Adrenal gland (tissue), 12 donors: ENCODE data around the gene HES3. TPM values are rescaled to one million over a fixed set of nuclear protein-coding genes. Genes with fewer than 3 reads are reported as not detected.

Source experiments
- DNase-seq, 7 donors: peaks; one replicate each; pipeline ENCODE4 v3.0.0-alpha.2; 2019 to 2020
- H3K27ac ChIP-seq, 5 donors: fragments of 200-600 bp; sonication (generic) in 4 of 5; 1 replicate in 3 of 5; 2 replicates in 2 of 5; pipeline versions ENCODE4 v1.5.1 to v1.8.0; 2016 to 2020; ENCODE audit warnings: mild to moderate bottlenecking in 1 of 5
- H3K27me3 ChIP-seq: fragments of 200-600 bp; 2 replicates; pipeline ENCODE4 v1.8.0; 2021
- H3K36me3 ChIP-seq, 2 donors: fragments of 200-600 bp; replicated peaks in 1 of 2; 1 replicate in 1 of 2; 2 replicates in 1 of 2; pipeline versions ENCODE4 v1.5.1 to v1.8.0; 2018 to 2022
- H3K4me1 ChIP-seq, 2 donors: fragments of 200-600 bp; replicated peaks in 1 of 2; 1 replicate in 1 of 2; 2 replicates in 1 of 2; pipeline versions ENCODE4 v1.5.1 to v1.8.0; 2018 to 2021
- H3K4me3 ChIP-seq, 4 donors: fragments of 200-600 bp; sonication (generic) in 3 of 4; one replicate each; pipeline ENCODE4 v1.5.1; 2016 to 2018
- H3K9me3 ChIP-seq, 3 donors: fragments of 200-600 bp; sonication (generic) in 1 of 3; replicated peaks in 1 of 3; 1 replicate in 2 of 3; 2 replicates in 1 of 3; pipeline versions ENCODE4 v1.5.1 to v1.8.0; 2016 to 2021
- CTCF ChIP-seq, 6 experiments: fragments of 450-650 bp in 4 of 6; fragments of 200-600 bp in 2 of 6; sonication (generic) in 1 of 6; IDR thresholded peaks; 1 replicate in 5 of 6; 2 replicates in 1 of 6; pipeline versions ENCODE4 v1.5.1 to v1.8.0; 2016 to 2021; ENCODE audit warnings: antibody characterized with exemption in 6 of 6, mild to moderate bottlenecking in 2 of 6, moderate library complexity in 1 of 6
- POLR2A ChIP-seq, 2 donors: fragments of 450-650 bp; IDR thresholded peaks; one replicate each; pipeline ENCODE4 v1.6.1; 2017; ENCODE audit warnings: antibody characterized with exemption in 2 of 2, mild to moderate bottlenecking in 2 of 2, moderate library complexity in 1 of 2
- WGBS, 4 donors: extraction: QIAGEN DNeasy Blood & Tissue Kit in 2 of 4; methylation state at CpG; one replicate each; pipeline versions ENCODE4 v1.1.5 to v1.1.7; 2013 to 2017; 5-methylcytosine and 5-hydroxymethylcytosine counted together
- intact Hi-C, 2 donors: fragments of 100-400 bp; cut with DNase I; formaldehyde crosslinking; loops; one replicate each; pipeline versions ENCODE4 v1.14.1 to v1.15.0; 2022 to 2023
- polyA plus RNA-seq, 3 donors: library from polyadenylated mRNA; stranded (reverse); fragments of 200-250 nt in 2 of 3; fragments of 350-450 nt in 1 of 3; fragmentation: Illumina TruSeq in 1 of 3; extraction: RNeasy Lipid Tissue Mini Kit (QIAGEN cat#74804) in 1 of 3; gene quantifications; one replicate each; pipeline ENCODE4 v1.2.3, GENCODE V29; 2013 to 2014
- total RNA-seq, 9 donors: library from RNA; depleted of rRNA in 4 of 9; stranded (reverse); fragments of >200 nt in 4 of 9; fragments of 120-200 nt in 1 of 9; fragmentation: NEBNext Ultra II Directional in 1 of 9; extraction: Animal tissue kit (Norgen Biotek cat#: 25700) in 1 of 9; gene quantifications; one replicate each; pipeline versions ENCODE4 v1.1.0 to v1.2.4, GENCODE V29; 2013 to 2023
- donor health status: healthy with polysubstance abuse.
- donor health status: Bipolar disorder and iron deficiency.
- donor health status: DM: yes; HTN: yes; CAD: no.
- donor health status: DM: no; HTN: no; CAD: no.
- donor health status: DM: no; HTN: no; CAD: no.
- donor health status: DM: yes; HTN: yes; CAD: no.

Gene HES3
- total and polyA plus RNA-seq, 12 donors: not detected

GRCh38 chr1:6272452-6272851 lies 28.5 kb downstream of the HES3 start:
- Histone ChIP-seq H3K4me3 (no peak overlapping the region), H3K4me1 (peaks cover 0 to 11% of the 10 kb centered on the region in 2 donors), H3K27ac (peak overlapping the region in 1 of 5 donors; percentile 57), H3K36me3 (no peaks in the 10 kb centered on the region), H3K27me3 (no peaks in the 10 kb centered on the region), H3K9me3 (no peaks in the 10 kb centered on the region)
- intact Hi-C loops: no loop called here
- no peak for TF ChIP-seq CTCF (IDR thresholded peaks at IDR 0.05)
- no peak for TF ChIP-seq POLR2A (IDR thresholded peaks at IDR 0.05)
- no peak for DNase-seq
- WGBS, 4 donors: 83 to 95% (median 87%) methylated on average over 4 to 9 of the region's 9 CpGs

- Histone ChIP-seq H3K9me3 (no peaks in the 10 kb centered on the region), H3K4me3 (no peak overlapping the region), H3K4me1 (peaks cover 0 to 11% of the 10 kb centered on the region in 2 donors), H3K27ac (peak overlapping the region in 1 of 5 donors; percentile 57), H3K27me3 (no peaks in the 10 kb centered on the region), H3K36me3 (no peaks in the 10 kb centered on the region)
- TF ChIP-seq CTCF (IDR thresholded peaks at IDR 0.05): no peak
- no peak for TF ChIP-seq POLR2A (IDR thresholded peaks at IDR 0.05)
- intact Hi-C loops: no loop called here
- no peak for DNase-seq
- WGBS, 4 donors: 85 to 90% (median 87%) methylated on average over 5 to 6 of the region's 6 CpGs
These were observed 28.9 kb downstream of the HES3 start for GRCh38 chr1:6272868-6273267.

- TF ChIP-seq POLR2A (IDR thresholded peaks at IDR 0.05): no peak
- TF ChIP-seq CTCF (IDR thresholded peaks at IDR 0.05): no peak
- Histone ChIP-seq H3K9me3 (no peaks in the 10 kb centered on the region), H3K36me3 (no peaks in the 10 kb centered on the region), H3K4me1 (peaks cover 0 to 11% of the 10 kb centered on the region in 2 donors), H3K27ac (peak overlapping the region in 1 of 5 donors; percentile 57), H3K4me3 (no peak overlapping the region), H3K27me3 (no peaks in the 10 kb centered on the region)
- 87 to 91% (median 90%) methylated on average over 18 to 19 of the region's 19 CpGs for WGBS, 4 donors
- peak in 1 of 7 donors; percentile 81 for DNase-seq
- intact Hi-C loops: no loop called here
These were observed 29.5 kb downstream of the HES3 start for GRCh38 chr1:6273380-6273891.

GRCh38 chr1:6274102-6274501 lies 30.1 kb downstream of the HES3 start:
- no peak for DNase-seq
- 94 to 97% (median 96%) methylated on average over 7 to 11 of the region's 11 CpGs for WGBS, 4 donors
- no peaks in the 10 kb centered on the region for H3K9me3 ChIP-seq
- H3K27me3 ChIP-seq: no peaks in the 10 kb centered on the region
- no peak overlapping the region for H3K4me3 ChIP-seq
- intact Hi-C loops: no loop called here
- H3K27ac ChIP-seq: no peak overlapping the region
- H3K4me1 ChIP-seq: peaks cover 0 to 11% of the 10 kb centered on the region in 2 donors
- no peak for TF ChIP-seq CTCF (IDR thresholded peaks at IDR 0.05)
- TF ChIP-seq POLR2A (IDR thresholded peaks at IDR 0.05): no peak
- H3K36me3 ChIP-seq: no peaks in the 10 kb centered on the region
